HG03196 (cell line): ENCODE data around the gene NMNAT2.

Source experiments
- ATAC-seq: cut with Tn5 transposase; IDR thresholded peaks from one replicate; pipeline ENCODE4 v1.9.1; 2021; ENCODE audit not compliant: unreplicated experiment

NMNAT2 gene

DNA sequence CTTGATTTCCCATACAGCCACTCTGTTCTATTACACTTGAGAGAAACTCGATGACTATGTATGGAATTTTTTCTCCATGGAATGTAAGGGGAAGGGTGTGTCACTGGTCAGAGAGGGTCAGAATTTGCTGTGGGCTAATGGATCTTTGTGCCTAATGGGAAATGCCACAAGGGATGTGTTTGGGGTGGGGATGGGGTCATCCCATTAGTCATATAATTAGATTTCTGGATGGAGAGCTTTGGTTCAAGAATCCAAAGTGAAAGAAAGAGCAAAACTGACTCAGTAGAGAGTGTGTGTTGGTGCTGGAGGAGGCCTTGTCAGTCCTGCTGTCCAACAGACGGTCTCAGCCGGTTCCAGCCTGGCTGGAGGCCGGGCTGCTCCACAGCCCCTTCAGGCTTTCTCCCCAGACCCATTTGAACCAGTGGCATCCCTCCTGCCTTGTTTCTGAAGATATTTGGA lies 145.8 kb downstream of the NMNAT2 start:
- ATAC-seq = no peak

DNA sequence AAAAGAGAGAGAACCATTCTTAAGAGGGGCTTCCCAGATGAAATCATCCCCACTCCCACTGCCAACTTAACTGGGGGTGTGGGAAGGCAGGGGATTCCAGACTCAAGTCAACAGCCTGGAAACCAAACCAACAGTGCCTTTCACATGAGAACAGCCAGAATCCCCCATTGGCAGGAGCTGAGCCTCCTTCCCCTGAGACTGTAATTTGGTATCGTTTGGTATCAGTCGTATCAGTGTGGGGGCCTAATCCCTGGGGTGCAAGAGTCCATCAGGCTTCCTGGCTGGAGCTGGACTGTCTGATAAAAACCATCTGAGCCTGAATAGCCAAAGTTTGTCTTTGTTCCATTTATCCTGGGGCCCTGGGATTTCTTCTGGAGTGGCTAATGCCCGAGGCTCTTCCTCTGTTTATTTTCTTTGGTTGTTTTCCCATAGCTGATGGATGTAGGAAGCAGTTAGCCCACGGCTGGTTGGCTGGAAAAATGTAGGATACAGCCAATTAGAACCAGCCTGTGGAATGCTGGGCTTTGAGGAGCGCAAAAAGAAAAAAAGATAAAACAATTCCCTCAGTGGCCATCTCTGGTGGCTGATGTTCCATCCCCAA lies 147.5 kb downstream of the NMNAT2 start:
- ATAC-seq = no peak

DNA sequence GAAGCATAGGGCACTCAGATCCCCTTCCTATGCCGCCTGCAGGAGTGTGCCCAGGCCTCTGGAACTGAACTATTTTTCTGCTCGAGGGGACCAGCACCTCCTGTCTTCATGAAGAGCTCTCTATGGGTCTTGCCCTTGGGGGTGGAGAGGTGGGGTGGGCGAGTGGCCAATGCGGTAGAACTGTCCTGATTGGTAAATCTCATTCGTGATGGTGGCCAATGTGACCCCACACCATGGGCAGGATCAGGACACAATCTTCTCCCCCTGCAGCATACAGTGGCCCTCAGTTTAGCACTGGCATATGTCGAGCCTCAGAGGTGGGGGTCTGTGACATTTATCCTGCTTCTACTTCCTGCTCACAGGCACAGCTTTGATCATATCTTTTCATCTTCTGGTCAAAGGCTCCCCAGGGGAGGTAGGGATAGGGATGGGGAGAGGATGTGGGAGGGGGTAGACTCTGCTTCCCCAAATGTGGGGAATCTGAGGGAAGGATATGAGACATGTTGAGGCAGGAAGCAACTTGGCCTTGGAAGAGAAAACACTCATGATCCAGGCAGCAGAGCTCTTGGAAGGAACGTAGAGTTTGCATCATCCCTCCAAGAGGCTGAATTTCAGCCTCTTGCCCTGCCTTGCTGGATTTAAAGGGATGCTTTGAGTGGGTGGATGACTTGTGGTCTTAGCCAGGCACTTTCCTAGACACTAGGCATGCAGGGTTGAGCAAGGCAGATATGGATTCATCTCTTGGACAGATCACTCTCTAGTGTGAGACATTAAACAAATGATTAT lies 150.3 kb downstream of the NMNAT2 start:
- ATAC-seq = no peak

DNA sequence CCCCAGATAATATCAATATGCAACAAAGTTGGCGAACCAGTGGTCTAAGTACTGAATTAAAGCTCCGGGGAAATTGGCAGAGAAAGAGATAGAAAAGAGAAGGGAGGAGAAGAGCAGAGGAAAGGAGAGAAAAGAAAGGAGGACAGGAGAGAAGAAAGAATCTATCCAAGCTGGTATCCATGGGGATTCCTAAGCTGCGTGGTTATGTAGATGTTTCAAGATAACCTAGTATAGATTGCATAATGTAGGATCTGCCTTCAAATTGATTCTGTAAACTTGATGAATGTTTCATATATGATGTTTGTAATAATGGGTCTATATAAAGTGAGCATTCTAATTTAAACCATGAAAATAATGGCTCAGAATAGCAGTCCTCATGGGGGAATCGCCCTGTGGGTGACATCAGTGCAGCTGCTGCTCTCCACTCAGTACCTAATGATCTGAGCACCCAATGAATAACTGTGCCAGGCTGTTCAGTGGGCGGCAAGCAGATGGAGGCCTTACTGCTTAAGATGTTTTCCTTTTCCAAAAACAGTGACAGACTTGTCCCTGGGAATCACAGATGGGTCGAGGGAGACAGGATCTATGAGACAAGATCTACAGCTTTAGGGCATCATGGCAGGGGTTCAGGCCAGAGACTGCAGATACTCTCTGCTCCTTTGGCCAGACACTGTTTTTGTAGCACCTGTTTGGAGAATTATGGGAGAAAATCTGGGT lies 154.1 kb downstream of the NMNAT2 start:
- ATAC-seq = no peak

DNA sequence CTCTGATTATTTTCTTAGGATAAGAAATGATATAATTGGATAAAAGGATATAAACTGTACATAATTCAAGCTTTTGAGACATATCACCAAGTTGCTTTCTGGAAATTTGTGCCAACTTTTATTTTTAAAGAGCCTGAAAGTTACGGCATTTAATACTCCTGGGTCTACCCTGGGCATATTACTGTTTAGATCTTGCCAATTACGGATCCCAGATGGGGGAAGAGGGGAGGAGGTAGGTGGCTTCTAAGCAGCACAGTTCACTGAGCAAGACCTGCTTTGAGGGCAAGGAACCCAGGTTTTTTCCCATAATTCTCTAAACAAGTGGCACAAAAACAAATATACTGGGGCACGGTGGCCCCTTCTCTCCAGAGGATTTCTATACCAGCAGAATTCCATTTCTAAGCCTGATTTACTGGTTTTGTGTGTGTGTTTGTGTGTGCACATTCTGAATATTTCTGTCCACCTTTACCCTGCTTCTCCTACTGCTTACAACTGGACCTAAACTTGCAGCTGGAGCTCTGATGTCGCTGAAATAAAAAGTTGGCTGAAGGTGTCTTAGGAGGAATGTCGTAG lies 155.5 kb downstream of the NMNAT2 start:
- ATAC-seq = no peak

DNA sequence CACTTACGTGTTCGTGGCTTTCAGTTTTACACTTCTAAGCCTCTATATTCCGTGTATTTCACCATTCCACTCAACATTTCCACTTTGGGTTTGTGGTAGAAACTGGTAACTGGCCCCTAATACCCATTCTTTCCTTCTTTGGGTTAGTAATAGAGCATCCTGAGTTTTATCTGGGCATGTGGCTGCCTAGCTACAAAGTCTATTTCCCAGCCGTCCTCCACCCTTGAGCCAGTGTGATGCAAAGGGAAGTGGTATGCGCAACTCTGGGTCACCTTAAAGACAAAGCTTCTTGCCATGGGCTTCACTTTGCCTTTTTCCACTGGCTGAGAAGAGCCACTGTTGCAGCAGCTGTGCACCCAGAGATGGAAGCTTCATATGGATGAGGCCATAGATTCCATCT lies 158.3 kb downstream of the NMNAT2 start:
- ATAC-seq = no peak

DNA sequence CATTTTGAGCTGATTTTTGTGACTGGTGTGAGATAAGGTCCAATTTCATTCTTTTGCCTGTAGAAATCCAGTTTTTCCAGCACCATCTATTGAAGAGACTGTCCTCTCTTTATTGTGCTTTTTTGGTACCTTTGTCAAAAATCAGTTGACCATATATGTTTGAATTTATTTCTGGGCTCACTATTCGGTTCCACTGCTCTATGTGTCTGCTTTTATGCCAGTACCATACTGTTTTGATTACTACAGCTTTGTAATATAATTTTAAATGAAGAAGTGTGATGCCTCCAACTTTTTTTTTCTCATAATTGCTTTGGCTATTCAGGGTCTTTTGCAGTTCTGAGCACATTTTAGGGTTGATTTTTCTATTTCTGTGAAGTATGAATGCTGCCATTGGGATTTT lies 163.1 kb downstream of the NMNAT2 start:
- ATAC-seq = no peak

DNA sequence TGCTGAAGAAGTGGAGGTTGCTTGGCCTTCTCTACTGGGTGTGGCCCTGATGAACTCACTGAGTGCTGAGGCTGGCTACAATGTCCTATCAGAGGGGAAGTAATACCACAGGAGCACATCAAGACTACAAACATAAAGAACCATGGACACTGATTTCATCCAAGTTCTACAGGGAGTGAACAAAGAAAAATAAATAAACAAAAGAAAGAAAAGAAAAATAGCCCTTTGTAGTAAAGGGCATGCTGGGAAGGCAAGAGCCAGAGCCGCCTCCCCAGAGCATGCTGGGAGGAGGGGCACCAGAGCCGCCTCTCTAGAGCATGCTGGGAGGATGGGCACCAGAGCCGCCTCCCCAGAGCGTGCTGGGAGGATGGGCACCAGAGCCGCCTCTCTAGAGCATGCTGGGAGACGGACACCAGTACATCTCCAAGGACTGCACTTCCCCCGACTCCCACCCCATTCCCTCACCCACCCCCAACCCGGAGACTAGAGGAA lies 166.2 kb downstream of the NMNAT2 start:
- ATAC-seq = no peak

DNA sequence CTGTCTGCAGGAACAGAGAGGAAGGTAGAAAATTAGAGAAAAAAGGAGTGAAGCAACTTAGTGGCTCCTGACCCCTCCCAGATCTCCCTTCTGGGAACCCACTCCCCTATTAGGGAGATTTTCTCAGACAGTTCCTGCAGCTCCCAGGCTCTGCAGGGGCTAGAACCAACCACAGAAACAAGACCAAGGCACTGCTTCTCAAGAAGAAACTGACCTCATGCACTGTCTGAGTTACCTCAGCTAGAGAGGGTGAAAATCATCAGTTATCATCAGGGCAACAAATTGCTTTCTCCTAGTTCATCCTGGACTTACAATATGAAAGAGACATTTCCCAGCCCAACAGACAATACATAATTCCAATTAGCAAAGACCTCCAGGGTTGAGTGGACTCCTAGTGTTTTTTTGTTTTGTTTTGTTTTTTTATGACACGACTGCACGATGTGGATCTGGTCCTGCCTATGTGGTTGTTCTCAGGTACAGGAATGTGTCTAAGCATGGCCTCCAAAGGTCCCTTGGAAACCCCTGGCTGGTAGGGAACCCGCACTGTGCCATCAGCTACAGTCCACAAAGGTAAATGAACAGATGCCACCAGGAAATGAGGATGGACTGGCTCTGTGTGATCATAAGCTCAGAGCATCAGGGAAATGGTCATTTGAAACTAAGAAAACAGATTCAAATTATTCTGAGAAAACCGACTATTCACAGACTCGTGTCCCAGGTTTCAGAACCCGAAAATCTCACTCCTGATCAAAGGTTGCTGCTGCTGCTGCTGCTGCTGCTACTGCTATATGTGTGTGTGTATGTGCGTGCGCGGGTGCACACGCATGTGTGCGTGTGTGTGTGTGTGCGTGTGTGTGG lies 166.8 kb downstream of the NMNAT2 start:
- ATAC-seq = no peak

DNA sequence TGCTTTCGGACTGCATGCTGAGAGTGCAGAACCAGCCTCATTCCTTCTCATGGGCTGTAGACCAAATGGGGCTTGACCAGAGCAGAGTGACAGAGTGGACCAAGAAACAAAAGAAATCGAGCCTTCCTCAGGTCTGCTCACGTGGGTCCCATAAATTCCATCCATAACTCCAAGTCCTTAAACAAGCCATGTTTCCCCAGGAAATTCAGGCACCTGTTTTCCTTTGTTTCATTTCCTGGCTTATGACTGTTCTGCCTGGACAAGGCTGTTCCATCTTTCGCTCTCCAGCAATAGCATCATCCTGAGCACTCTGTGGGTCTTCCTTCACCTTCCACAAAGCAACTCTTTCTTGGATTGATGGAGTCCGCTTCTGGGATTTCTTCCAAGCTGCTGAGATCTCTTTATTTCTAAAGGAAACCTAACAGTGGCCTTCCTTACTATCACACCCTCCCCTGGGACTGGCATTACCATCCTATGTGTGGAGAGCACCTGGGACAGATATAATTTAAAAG lies 168.2 kb downstream of the NMNAT2 start:
- ATAC-seq = no peak

DNA sequence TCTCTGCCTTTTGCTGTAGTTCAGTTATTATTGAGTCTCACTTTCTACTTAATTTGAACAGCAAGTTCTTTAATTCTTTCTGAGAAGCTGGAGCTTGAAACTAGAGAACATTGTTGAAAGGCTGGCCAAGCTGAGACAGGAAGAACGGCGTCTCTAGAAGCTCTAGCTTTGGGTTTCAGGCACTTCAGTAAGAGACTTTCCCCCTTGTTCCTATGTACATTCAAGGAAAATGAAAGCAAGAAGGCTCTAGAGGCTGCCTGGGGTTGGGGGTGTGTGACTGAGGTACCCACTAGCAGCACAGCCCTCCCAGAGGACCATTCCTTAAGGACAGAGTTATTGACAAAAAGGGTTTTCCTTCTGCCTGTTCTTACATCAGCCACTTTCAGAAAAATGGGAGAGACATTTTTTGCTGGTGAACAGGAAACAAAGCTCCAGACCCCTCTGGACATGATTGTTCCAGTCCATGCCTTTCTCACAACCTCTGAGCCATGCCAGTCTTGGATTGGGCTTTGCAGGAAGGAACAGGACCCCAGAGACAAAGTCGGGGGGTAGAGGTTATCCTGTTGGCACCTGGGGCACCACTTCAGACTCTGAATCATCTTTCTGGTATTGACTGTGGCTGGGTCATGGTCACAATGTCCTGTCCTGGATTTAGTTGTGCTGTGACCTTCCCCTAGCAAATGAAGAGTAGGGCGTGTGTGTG lies 169.0 kb downstream of the NMNAT2 start:
- no peak for ATAC-seq

DNA sequence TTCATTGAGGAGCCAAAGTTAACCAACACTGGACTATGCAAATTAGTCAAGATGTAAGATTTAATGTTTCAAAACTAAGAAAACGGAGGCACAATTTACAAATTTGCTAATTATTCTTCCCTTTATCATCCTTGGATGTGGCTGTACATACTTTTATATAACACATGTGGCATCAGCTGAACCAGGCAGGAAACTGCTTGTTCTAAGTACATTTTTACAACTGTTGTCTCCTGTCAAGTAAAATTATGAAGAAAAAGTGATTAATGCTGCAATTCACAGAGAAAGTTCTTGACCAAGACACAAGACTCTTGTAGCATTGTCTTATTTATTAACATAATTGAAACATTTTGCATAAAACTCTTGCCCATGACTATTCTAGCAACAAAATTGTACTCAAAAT lies 170.2 kb downstream of the NMNAT2 start:
- no peak for ATAC-seq

DNA sequence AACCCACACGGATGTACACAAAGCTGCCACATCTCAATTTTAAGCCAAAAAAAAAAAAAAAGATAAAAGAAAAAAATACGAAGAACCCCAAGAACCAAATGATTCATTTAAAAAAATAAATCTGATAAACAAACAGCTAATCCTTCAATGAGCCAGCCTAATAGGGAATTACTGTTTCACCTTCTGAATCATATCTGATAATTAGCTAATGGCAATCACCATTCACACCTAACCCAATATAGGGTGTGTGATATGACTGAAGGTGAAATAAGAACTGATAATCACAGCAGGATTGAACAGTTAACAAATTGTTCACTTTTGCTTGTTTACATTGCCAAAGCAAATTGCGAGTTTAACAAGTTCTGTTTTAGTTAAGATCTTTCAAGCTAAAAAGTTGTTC lies 170.7 kb downstream of the NMNAT2 start:
- ATAC-seq = no peak

DNA sequence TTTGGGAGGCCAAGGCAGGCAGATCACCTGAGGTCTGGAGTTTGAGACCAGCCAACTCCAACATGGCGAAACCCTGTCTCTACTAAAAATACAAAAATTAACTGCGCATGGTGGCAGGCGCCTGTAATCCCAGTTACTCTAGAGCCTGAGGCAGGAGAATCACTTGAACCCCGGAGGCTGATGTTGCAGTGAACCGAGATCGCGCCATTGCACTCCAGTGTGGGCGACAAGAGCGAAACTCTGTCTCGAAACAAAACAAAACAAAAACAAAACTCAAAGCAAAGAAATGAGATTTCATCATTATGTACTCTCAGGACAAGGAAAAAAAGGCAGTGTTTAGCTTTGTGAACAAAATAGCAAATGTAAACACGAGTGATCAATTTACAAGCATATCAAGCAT lies 171.1 kb downstream of the NMNAT2 start:
- ATAC-seq = no peak

DNA sequence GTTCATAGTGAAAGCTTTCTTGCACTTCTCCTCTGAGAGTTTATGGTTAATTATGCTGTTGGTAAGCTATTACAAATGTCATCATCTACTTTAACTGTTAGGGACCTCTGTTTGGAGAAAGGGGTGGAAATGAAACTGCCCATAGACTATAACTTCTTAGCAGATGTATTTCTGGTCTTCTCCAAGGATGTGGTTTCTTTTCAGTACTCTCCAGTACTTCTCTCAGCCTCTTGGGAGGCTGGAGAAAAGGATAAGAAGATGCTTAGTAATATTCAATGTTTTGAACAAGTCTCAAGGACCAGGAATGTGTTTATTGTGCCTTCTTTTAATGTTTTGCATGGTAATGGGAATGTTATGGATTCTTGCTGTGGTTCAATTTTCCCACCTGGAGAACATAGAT lies 171.7 kb downstream of the NMNAT2 start:
- ATAC-seq = no peak

DNA sequence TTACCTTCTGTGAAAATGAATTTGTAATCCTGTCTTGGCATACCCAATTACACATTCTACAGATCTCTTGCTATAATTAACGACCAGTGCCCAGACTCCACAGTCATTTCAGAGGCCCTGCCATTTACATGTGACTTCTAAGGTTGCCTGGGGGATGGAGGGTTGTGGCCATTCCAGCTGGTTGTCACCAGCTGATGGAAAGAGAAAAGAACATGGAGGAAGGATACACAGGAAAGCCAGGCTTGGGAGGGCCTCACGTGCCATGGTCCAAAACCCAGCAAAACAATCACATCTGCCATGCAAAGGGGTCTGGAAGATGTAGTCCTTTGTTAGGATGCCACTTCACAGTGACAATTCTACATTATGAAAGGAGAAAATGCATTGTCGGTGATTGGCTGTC lies 172.8 kb downstream of the NMNAT2 start:
- no peak for ATAC-seq

DNA sequence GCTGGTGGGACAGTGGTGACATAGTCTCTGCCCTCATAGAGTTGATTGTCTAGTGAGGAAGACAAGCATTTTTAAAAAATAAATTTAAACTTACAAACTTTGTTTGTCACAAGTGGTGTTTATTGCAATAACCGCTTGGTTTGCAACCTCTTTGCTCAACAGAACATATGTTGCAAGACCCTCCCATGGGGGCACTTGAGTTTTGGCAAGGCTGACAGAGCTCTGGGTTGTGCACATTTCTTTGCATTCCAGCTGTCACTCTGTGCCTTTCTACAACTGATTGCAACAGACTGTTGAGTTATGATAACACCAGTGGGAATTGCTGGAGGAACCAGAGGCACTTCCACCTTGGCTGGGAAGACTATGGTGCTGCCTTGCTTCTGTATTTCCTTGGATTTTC lies 173.7 kb downstream of the NMNAT2 start:
- ATAC-seq = no peak

DNA sequence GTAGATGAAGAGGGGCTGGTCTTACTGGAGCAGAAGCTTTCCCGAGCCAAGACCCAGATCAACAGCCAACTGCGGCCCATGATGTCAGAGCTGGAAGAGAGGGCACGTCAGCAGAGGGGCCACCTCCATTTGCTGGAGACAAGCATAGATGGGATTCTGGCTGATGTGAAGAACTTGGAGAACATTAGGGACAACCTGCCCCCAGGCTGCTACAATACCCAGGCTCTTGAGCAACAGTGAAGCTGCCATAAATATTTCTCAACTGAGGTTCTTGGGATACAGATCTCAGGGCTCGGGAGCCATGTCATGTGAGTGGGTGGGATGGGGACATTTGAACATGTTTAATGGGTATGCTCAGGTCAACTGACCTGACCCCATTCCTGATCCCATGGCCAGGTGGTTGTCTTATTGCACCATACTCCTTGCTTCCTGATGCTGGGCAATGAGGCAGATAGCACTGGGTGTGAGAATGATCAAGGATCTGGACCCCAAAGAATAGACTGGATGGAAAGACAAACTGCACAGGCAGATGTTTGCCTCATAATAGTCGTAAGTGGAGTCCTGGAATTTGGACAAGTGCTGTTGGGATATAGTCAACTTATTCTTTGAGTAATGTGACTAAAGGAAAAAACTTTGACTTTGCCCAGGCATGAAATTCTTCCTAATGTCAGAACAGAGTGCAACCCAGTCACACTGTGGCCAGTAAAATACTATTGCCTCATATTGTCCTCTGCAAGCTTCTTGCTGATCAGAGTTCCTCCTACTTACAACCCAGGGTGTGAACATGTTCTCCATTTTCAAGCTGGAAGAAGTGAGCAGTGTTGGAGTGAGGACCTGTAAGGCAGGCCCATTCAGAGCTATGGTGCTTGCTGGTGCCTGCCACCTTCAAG lies 174.8 kb downstream of the NMNAT2 start:
- ATAC-seq = no peak

DNA sequence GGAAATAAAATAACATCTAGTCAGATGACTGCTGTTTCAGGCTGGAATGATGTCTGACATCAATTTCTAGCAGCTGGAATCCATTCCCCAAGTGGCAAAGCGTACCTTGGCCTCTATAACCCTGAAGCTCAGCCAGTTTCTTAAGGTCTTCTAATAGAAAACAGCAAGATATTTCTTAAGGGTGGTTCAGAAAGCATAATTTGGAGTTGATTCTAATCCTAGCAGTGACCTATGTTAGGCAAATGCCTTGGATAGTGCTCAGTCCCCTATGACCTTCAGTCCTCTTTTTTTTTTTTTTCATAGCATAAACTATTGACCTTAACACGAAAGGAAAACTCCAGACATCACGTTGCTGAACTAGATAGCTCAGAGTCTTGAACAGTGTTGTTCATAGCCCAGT lies 175.6 kb downstream of the NMNAT2 start:
- no peak for ATAC-seq
